Adrenal gland (tissue), 12 donors: ENCODE data around the gene CAMK1D. TPM values are rescaled to one million over a fixed set of nuclear protein-coding genes. Genes with fewer than 3 reads are reported as not detected.

Source experiments
- DNase-seq, 7 donors: peaks; one replicate each; pipeline ENCODE4 v3.0.0-alpha.2; 2019 to 2020
- H3K27ac ChIP-seq, 5 donors: fragments of 200-600 bp; sonication (generic) in 4 of 5; 1 replicate in 3 of 5; 2 replicates in 2 of 5; pipeline versions ENCODE4 v1.5.1 to v1.8.0; 2016 to 2020; ENCODE audit warnings: mild to moderate bottlenecking in 1 of 5
- H3K27me3 ChIP-seq: fragments of 200-600 bp; 2 replicates; pipeline ENCODE4 v1.8.0; 2021
- H3K36me3 ChIP-seq, 2 donors: fragments of 200-600 bp; replicated peaks in 1 of 2; 1 replicate in 1 of 2; 2 replicates in 1 of 2; pipeline versions ENCODE4 v1.5.1 to v1.8.0; 2018 to 2022
- H3K4me1 ChIP-seq, 2 donors: fragments of 200-600 bp; replicated peaks in 1 of 2; 1 replicate in 1 of 2; 2 replicates in 1 of 2; pipeline versions ENCODE4 v1.5.1 to v1.8.0; 2018 to 2021
- H3K4me3 ChIP-seq, 4 donors: fragments of 200-600 bp; sonication (generic) in 3 of 4; one replicate each; pipeline ENCODE4 v1.5.1; 2016 to 2018
- H3K9me3 ChIP-seq, 3 donors: fragments of 200-600 bp; sonication (generic) in 1 of 3; replicated peaks in 1 of 3; 1 replicate in 2 of 3; 2 replicates in 1 of 3; pipeline versions ENCODE4 v1.5.1 to v1.8.0; 2016 to 2021
- POLR2A ChIP-seq, 2 donors: fragments of 450-650 bp; IDR thresholded peaks; one replicate each; pipeline ENCODE4 v1.6.1; 2017; ENCODE audit warnings: antibody characterized with exemption in 2 of 2, mild to moderate bottlenecking in 2 of 2, moderate library complexity in 1 of 2
- WGBS, 4 donors: extraction: QIAGEN DNeasy Blood & Tissue Kit in 2 of 4; methylation state at CpG; one replicate each; pipeline versions ENCODE4 v1.1.5 to v1.1.7; 2013 to 2017; 5-methylcytosine and 5-hydroxymethylcytosine counted together
- intact Hi-C, 2 donors: fragments of 100-400 bp; cut with DNase I; formaldehyde crosslinking; loops; one replicate each; pipeline versions ENCODE4 v1.14.1 to v1.15.0; 2022 to 2023
- polyA plus RNA-seq, 3 donors: library from polyadenylated mRNA; stranded (reverse); fragments of 200-250 nt in 2 of 3; fragments of 350-450 nt in 1 of 3; fragmentation: Illumina TruSeq in 1 of 3; extraction: RNeasy Lipid Tissue Mini Kit (QIAGEN cat#74804) in 1 of 3; gene quantifications; one replicate each; pipeline ENCODE4 v1.2.3, GENCODE V29; 2013 to 2014
- total RNA-seq, 9 donors: library from RNA; depleted of rRNA in 4 of 9; stranded (reverse); fragments of >200 nt in 4 of 9; fragments of 120-200 nt in 1 of 9; fragmentation: NEBNext Ultra II Directional in 1 of 9; extraction: Animal tissue kit (Norgen Biotek cat#: 25700) in 1 of 9; gene quantifications; one replicate each; pipeline versions ENCODE4 v1.1.0 to v1.2.4, GENCODE V29; 2013 to 2023
- TF ChIP-seq, protein P1 (sequence below), 6 experiments: fragments of 450-650 bp in 4 of 6; fragments of 200-600 bp in 2 of 6; sonication (generic) in 1 of 6; IDR thresholded peaks; 1 replicate in 5 of 6; 2 replicates in 1 of 6; pipeline versions ENCODE4 v1.5.1 to v1.8.0; 2016 to 2021; ENCODE audit warnings: antibody characterized with exemption in 6 of 6, mild to moderate bottlenecking in 2 of 6, moderate library complexity in 1 of 6
- donor health status: healthy with polysubstance abuse.
- donor health status: Bipolar disorder and iron deficiency.
- donor health status: DM: yes; HTN: yes; CAD: no.
- donor health status: DM: no; HTN: no; CAD: no.
- donor health status: DM: no; HTN: no; CAD: no.
- donor health status: DM: yes; HTN: yes; CAD: no.

Gene CAMK1D
- total and polyA plus RNA-seq, 12 donors = 2.3 to 9.4 (median 6.5) TPM

DNA sequence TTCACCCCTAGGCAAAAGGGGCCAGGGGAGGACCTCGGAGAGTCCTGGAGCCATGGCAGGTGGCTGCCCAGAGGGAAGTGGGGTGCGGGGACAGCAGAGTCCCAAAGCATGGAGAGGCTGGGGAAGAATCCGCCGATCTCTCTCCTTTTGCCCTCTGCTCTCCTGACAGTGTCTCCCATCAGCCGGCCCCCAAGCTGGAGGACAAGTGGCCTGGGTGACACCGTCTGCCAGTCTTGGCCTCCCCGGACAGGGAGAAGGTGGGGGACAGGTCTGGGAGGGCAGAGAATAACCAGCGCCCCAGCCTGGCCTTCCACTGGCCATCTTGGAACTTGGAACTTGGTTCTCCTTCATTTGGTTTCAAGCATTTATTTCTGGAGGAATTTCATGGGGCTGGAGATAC, 77.9 kb downstream of the CAMK1D start:
- WGBS, 4 donors = 94 to 100% (median 95%) methylated on average over 3 to 8 of the region's 8 CpGs
- intact Hi-C loops = no loop called here
- TF ChIP-seq POLR2A (IDR thresholded peaks at IDR 0.05) = no peak
- TF ChIP-seq, protein P1, sequence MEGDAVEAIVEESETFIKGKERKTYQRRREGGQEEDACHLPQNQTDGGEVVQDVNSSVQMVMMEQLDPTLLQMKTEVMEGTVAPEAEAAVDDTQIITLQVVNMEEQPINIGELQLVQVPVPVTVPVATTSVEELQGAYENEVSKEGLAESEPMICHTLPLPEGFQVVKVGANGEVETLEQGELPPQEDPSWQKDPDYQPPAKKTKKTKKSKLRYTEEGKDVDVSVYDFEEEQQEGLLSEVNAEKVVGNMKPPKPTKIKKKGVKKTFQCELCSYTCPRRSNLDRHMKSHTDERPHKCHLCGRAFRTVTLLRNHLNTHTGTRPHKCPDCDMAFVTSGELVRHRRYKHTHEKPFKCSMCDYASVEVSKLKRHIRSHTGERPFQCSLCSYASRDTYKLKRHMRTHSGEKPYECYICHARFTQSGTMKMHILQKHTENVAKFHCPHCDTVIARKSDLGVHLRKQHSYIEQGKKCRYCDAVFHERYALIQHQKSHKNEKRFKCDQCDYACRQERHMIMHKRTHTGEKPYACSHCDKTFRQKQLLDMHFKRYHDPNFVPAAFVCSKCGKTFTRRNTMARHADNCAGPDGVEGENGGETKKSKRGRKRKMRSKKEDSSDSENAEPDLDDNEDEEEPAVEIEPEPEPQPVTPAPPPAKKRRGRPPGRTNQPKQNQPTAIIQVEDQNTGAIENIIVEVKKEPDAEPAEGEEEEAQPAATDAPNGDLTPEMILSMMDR (IDR thresholded peaks at IDR 0.05) = no peak

DNA sequence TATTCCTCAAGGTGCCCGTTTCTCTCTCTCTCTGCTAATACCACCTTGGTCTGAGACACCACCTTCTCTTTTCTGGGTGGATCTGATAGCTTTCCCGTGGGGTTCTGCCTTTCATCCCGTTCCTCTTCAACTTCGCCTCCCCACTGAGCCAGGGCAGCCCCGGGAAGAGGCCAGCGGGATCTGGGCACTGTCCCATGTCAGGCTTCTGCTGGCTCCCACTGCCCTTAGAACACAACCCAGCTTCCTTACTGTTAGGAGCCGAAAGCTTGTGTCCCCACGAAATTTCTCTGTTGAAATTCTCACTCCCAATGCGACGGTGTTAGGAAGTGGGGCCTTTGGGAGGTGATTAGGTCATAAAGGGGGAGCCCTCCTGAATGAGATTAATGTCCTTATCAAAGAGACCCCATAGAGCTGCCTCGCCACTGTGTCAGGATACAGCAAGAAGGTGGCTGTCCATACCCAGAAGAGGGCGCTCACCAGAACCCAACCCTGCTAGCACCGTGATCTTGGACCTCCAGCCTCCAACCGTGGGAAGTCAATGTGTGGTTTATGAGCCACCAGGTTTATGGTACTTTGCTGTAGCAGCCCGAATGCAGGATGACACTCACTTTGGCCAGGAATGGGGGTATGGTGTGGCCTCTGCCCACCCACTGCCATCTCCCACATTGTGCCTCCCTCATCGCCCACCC, 79.2 kb downstream of the CAMK1D start:
- H3K36me3 ChIP-seq = no peaks in the 10 kb centered on the region
- H3K4me3 ChIP-seq = no peak overlapping the region
- WGBS, 4 donors = 87 to 92% (median 89%) methylated on average over 15 to 16 of the region's 16 CpGs
- no peak for TF ChIP-seq POLR2A (IDR thresholded peaks at IDR 0.05)
- TF ChIP-seq, protein P1 (IDR thresholded peaks at IDR 0.05) = no peak
- no peaks in the 10 kb centered on the region for H3K27me3 ChIP-seq
- peaks cover 0 to 4% of the 10 kb centered on the region in 2 donors for H3K4me1 ChIP-seq
- DNase-seq = no peak
- intact Hi-C loops = no loop called here
- H3K27ac ChIP-seq = no peak overlapping the region
- H3K9me3 ChIP-seq = no peaks in the 10 kb centered on the region

More for the DNA sequence above, 77.9 kb downstream of the CAMK1D start:
- Histone ChIP-seq H3K27ac (no peak overlapping the region), H3K4me3 (no peak overlapping the region), H3K9me3 (no peaks in the 10 kb centered on the region), H3K4me1 (peaks cover 0 to 4% of the 10 kb centered on the region in 2 donors), H3K36me3 (no peaks in the 10 kb centered on the region), H3K27me3 (no peaks in the 10 kb centered on the region)
- no peak for DNase-seq

DNA sequence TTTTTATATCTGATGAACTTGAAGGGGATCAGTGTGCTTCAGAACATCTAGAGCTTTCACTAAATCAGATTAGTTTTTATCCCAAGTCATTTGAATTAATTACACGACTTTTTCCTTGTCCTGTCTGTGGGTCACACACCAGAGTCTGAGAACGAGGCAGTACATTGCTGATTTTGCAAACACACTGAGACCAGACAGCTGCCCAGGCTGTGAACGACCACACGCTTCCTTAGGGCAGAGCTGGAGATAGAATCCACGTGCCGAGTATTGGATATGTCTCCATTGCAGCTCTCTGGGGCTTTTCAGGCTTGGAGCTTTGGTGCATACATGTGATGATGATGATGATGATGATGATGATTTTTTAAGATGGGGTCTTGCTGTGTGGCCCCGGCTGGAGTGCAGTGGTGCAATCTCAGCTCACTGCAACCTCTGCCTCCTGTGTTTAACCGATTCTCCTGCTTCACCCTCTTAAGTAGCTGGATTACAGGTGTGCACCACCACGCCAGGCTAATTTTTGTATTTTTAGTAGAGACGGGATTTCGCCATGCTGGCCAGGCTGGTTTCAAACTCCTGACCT, 81.1 kb downstream of the CAMK1D start:
- no peaks in the 10 kb centered on the region for H3K36me3 ChIP-seq
- intact Hi-C loops = no loop called here
- WGBS, 4 donors = 68 to 76% (median 73%) methylated on average over 11 of the region's 11 CpGs
- peaks cover 0 to 4% of the 10 kb centered on the region in 2 donors for H3K4me1 ChIP-seq
- no peak overlapping the region for H3K27ac ChIP-seq
- no peak overlapping the region for H3K4me3 ChIP-seq
- TF ChIP-seq, protein P1 (IDR thresholded peaks at IDR 0.05) = no peak
- TF ChIP-seq POLR2A (IDR thresholded peaks at IDR 0.05) = no peak
- no peaks in the 10 kb centered on the region for H3K9me3 ChIP-seq
- H3K27me3 ChIP-seq = no peaks in the 10 kb centered on the region
- peak in 1 of 7 donors; percentile 69 for DNase-seq

DNA sequence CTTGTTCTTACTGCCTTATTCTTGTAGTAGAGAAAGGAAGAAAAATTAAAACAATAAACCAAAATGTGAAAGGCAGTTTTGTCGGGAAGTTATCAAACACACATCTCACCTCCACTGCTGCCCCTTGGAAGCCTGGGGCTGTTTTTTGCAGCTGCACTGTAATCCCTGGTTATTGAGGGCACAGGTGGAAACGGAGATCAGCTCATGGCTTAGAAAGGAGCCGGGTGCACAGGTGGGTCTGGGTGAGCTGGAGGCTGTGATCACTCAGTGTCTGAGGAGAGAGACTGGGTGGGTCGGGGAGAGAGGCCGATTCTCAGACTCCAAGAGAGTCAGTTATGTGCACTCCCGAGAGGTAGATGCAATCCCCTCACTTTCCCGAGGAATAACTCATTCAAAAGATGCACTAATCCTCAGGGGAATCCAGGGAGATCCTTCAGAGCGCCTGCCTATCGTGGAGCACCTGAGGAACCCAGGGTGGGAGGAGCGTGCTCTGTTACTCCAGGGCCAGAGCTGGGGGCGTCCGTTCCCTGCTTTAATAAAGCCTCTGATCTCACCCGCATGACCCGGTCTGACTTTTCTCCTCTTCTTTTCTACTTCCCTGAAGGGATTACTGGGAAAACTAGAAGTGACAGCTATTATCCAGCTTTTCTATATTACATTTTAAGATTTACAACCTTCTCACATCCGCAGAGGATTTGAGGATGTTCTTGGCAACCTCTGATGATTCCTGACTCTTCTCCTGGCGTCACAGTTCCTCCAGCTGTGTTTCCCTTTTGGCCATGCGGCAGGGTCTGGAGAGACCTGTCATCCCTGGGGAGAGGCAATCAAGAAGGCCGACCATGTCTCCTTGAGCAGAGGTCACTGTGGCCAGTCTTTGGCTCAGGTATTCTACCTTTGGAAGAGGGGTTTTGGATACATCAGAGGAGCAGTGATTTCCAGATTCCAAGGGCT, 82.1 kb downstream of the CAMK1D start:
- no peak for DNase-seq
- Histone ChIP-seq H3K9me3 (no peaks in the 10 kb centered on the region), H3K27ac (peak overlapping the region in 1 of 5 donors; percentile 10), H3K4me3 (no peak overlapping the region), H3K36me3 (no peaks in the 10 kb centered on the region), H3K27me3 (no peaks in the 10 kb centered on the region), H3K4me1 (peaks cover 0 to 4% of the 10 kb centered on the region in 2 donors)
- intact Hi-C loops = no loop called here
- WGBS, 4 donors = 75 to 77% (median 77%) methylated on average over 17 to 18 of the region's 18 CpGs
- TF ChIP-seq, protein P1 (IDR thresholded peaks at IDR 0.05) = no peak
- no peak for TF ChIP-seq POLR2A (IDR thresholded peaks at IDR 0.05)
